ENCODE data around the gene DUSP28. TPM values are rescaled to one million over a fixed set of nuclear protein-coding genes. Genes with fewer than 3 reads are reported as not detected.

Gene DUSP28
- total and polyA plus RNA-seq, 2 of the 13 experiments (the other 11 are each of a cell fraction or from before 2014, with no cell fraction given): 5.2 to 8.6 TPM

DNA sequence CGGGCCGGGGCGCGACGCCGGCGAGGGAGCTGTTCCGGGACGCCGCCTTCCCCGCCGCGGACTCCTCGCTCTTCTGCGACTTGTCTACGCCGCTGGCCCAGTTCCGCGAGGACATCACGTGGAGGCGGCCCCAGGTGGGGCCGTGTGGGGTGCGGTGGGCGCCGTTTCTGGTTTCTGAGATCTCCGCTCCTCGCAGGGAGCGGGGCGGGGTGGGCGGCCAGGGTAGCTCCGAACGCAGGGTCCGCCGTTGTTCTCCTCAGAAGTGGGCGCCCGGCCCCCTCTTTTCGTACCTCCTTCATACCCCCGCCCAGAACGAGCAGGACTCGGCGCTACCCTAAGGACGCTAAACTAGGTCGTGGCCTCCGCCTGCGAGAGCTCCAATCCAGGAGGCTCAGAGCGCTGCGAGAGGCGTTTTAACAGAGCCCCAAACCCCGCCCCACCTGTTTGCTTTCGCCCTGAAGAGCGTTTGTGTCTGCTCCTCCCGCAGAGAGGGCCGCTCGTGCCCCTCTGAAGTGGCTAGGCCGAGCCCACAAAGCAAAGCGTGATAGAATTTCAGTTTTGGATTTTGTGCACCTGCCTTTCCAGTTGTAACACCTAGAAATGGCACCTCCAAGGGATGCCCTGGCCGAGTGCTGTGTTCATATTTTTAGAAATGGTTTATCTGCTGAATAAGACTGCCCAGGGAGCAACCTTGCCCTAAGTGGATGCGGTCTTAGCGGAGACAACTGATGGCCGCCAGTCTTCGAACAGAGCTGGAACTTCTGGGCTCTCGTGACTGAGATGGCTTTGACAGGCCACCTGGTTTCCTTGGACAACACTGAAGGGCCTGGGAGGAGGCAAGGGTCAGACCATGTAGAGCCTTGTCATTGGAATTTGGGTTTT, 27.0 kb downstream of the DUSP28 start (continued):
- TF ChIP-seq ZNF567 (CRISPR knock-in tag; IDR thresholded peaks at IDR 0.05; ENCODE audit: borderline replicate concordance): no peak
- TF ChIP-seq, protein P1, sequence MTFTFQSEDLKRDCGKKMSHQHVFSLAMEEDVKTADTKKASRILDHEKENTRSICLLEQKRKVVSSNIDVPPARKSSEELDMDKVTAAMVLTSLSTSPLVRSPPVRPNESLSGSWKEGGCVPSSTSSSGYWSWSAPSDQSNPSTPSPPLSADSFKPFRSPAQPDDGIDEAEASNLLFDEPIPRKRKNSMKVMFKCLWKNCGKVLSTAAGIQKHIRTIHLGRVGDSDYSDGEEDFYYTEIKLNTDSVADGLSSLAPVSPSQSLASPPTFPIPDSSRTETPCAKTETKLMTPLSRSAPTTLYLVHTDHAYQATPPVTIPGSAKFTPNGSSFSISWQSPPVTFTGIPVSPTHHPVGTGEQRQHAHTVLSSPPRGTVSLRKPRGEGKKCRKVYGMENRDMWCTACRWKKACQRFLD (CRISPR knock-in tag; IDR thresholded peaks at IDR 0.05; ENCODE audit: borderline replicate concordance): peak; percentile 18; the same call in 1 of the 2 replicates
- no peak for TF ChIP-seq MXD4 (CRISPR knock-in tag; IDR thresholded peaks at IDR 0.05)
- 0 out of 2 replicates have a peak, but pooled peaks have one; percentile 22 for TF ChIP-seq TEAD2 (CRISPR knock-in tag; IDR thresholded peaks at IDR 0.05)
- TF ChIP-seq ZNF225 (CRISPR knock-in tag; IDR thresholded peaks at IDR 0.05): no peak; the same call in 1 of the 2 replicates
- no peak for TF ChIP-seq NBN (conservative IDR thresholded peaks at IDR 0.05)
- no peak for TF ChIP-seq BHLHE40 (IDR thresholded peaks at IDR 0.05; ENCODE audit: low read length)
- TF ChIP-seq, protein P2, sequence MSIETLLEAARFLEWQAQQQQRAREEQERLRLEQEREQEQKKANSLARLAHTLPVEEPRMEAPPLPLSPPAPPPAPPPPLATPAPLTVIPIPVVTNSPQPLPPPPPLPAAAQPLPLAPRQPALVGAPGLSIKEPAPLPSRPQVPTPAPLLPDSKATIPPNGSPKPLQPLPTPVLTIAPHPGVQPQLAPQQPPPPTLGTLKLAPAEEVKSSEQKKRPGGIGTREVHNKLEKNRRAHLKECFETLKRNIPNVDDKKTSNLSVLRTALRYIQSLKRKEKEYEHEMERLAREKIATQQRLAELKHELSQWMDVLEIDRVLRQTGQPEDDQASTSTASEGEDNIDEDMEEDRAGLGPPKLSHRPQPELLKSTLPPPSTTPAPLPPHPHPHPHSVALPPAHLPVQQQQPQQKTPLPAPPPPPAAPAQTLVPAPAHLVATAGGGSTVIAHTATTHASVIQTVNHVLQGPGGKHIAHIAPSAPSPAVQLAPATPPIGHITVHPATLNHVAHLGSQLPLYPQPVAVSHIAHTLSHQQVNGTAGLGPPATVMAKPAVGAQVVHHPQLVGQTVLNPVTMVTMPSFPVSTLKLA (IDR thresholded peaks at IDR 0.05): no peak
- no peak for TF ChIP-seq ZNF775 (CRISPR knock-in tag; IDR thresholded peaks at IDR 0.05; ENCODE audit: borderline replicate concordance)
- no peak for TF ChIP-seq KLF12 (CRISPR knock-in tag; IDR thresholded peaks at IDR 0.05; ENCODE audit: borderline replicate concordance)
- no peak for TF ChIP-seq MTA3 (CRISPR knock-in tag; IDR thresholded peaks at IDR 0.05)
- 0 out of 2 replicates have a peak, but pooled peaks have one; percentile 0 for TF ChIP-seq ZBTB42 (CRISPR knock-in tag; IDR thresholded peaks at IDR 0.05)
- TF ChIP-seq STAG1 (CRISPR knock-in tag; IDR thresholded peaks at IDR 0.05): no peak
- no peak for TF ChIP-seq ZNF570 (CRISPR knock-in tag; IDR thresholded peaks at IDR 0.05; ENCODE audit: borderline replicate concordance)
- TF ChIP-seq MAX (IDR thresholded peaks at IDR 0.05): no peak
- TF ChIP-seq, protein P3, sequence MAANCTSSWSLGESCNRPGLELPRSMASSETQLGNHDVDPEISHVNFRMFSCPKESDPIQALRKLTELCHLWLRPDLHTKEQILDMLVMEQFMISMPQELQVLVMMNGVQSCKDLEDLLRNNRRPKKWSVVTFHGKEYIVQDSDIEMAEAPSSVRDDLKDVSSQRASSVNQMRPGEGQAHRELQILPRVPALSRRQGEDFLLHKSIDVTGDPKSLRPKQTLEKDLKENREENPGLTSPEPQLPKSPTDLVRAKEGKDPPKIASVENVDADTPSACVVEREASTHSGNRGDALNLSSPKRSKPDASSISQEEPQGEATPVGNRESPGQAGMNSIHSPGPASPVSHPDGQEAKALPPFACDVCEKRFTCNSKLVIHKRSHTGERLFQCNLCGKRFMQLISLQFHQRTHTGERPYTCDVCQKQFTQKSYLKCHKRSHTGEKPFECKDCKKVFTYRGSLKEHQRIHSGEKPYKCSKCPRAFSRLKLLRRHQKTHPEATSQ (CRISPR knock-in tag; IDR thresholded peaks at IDR 0.05; ENCODE audit: borderline replicate concordance): no peak
- peak; percentile 86; the same call in 1 of the 2 replicates for TF ChIP-seq ZNF296 (CRISPR knock-in tag; conservative IDR thresholded peaks at IDR 0.05)
- peak; percentile 82; the same call in 1 of the 2 replicates for TF ChIP-seq FLYWCH1 (CRISPR knock-in tag; IDR thresholded peaks at IDR 0.05)
- TF ChIP-seq THAP11 (CRISPR knock-in tag; IDR thresholded peaks at IDR 0.05): no peak
- no peak for TF ChIP-seq ISX (CRISPR knock-in tag; conservative IDR thresholded peaks at IDR 0.05)
- TF ChIP-seq FOXK1 (CRISPR knock-in tag; IDR thresholded peaks at IDR 0.05; ENCODE audit: borderline replicate concordance, low read depth): no peak
- TF ChIP-seq THAP8 (CRISPR knock-in tag; IDR thresholded peaks at IDR 0.05; ENCODE audit: borderline replicate concordance): peak; percentile 80; the same call in 1 of the 2 replicates
- no peak for TF ChIP-seq DMAP1 (CRISPR knock-in tag; IDR thresholded peaks at IDR 0.05)
- no peak for TF ChIP-seq ZNF7 (CRISPR knock-in tag; IDR thresholded peaks at IDR 0.05)
- 0 out of 2 replicates have a peak, but pooled peaks have one; percentile 49 for TF ChIP-seq ZNF547 (CRISPR knock-in tag; IDR thresholded peaks at IDR 0.05)
